ENCODE measurements around the gene DST. TPM values are rescaled to one million over a fixed set of nuclear protein-coding genes. Genes with fewer than 3 reads are reported as not detected.

DST gene
- total RNA-seq, 1 donor, result 573 TPM

DNA sequence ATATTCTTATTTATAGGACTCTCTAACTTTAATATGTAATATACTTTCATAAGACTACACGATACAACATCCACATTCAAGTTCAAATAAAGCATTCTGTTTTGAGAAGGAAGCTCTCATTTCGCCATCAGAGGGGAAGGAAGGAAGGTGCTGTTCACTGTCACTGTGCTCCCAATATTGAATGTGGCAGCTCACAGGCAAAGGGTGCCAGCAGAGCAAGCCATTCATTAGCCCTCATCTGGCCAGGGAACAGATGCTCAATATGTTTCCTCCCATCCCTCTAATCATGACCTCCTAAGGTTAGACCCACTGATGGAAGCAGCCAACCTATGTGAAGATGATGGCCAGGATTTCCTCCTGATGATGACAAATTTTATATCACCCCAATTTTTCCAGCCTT is 154.4 kb downstream of the DST start:
- H3K4me2 ChIP-seq (ENCODE audit: insufficient read depth, low read length), result no peak overlapping the region
- peaks cover 31% of the 10 kb centered on the region for H3K4me1 ChIP-seq (ENCODE audit: insufficient read depth, low read length)
- TF ChIP-seq CTCF (IDR thresholded peaks at IDR 0.05; ENCODE audit: extremely low read depth, low read depth, low read length), result no peak
- no peak overlapping the region for H3K4me3 ChIP-seq (ENCODE audit: insufficient read depth, low read length)
- H3K79me2 ChIP-seq (ENCODE audit: insufficient read depth, low read length), result no peaks in the 10 kb centered on the region
- H3K27ac ChIP-seq (ENCODE audit: low read depth, low read length), result no peak overlapping the region
- no peak for DNase-seq (ENCODE audit: insufficient read length, low spot score, missing footprints)
- H2AFZ ChIP-seq (ENCODE audit: low read length), result no peak overlapping the region
- H4K20me1 ChIP-seq (ENCODE audit: insufficient read depth, low read length), result peaks cover 3% of the 10 kb centered on the region
- no peaks in the 10 kb centered on the region for H3K27me3 ChIP-seq (ENCODE audit: insufficient read depth, low read length)
- H3K9me3 ChIP-seq (ENCODE audit: low read depth, low read length), result no peaks in the 10 kb centered on the region
- H3K36me3 ChIP-seq (ENCODE audit: insufficient read depth, low read length), result peaks cover 37% of the 10 kb centered on the region

GRCh38 chr6:56486681-56487080 is 156.0 kb downstream of the DST start:
- Histone ChIP-seq H3K27me3 (ENCODE audit: insufficient read depth, low read length) (no peaks in the 10 kb centered on the region), H3K36me3 (ENCODE audit: insufficient read depth, low read length) (peaks cover 37% of the 10 kb centered on the region)
- DNase-seq (ENCODE audit: insufficient read length, low spot score, missing footprints), result no peak

GRCh38 chr6:56484669-56485068 is 158.0 kb downstream of the DST start:
- Histone ChIP-seq H3K27me3 (ENCODE audit: insufficient read depth, low read length) (no peaks in the 10 kb centered on the region), H3K4me2 (ENCODE audit: insufficient read depth, low read length) (peak overlapping the region; percentile 4), H3K27ac (ENCODE audit: low read depth, low read length) (peak overlapping the region; percentile 32), H2AFZ (ENCODE audit: low read length) (no peak overlapping the region), H4K20me1 (ENCODE audit: insufficient read depth, low read length) (no peaks in the 10 kb centered on the region), H3K79me2 (ENCODE audit: insufficient read depth, low read length) (peaks cover under 1% of the 10 kb centered on the region), H3K9me3 (ENCODE audit: low read depth, low read length) (no peaks in the 10 kb centered on the region), H3K36me3 (ENCODE audit: insufficient read depth, low read length) (peaks cover 47% of the 10 kb centered on the region), H3K4me3 (ENCODE audit: insufficient read depth, low read length) (no peak overlapping the region), H3K4me1 (ENCODE audit: insufficient read depth, low read length) (peaks cover 12% of the 10 kb centered on the region)
- no peak for TF ChIP-seq CTCF (IDR thresholded peaks at IDR 0.05; ENCODE audit: extremely low read depth, low read depth, low read length)
- peak; percentile 85 for DNase-seq (ENCODE audit: insufficient read length, low spot score, missing footprints)

More at GRCh38 chr6:56486681-56487080, 156.0 kb downstream of the DST start:
- no peak overlapping the region for H3K4me3 ChIP-seq (ENCODE audit: insufficient read depth, low read length)
- H3K4me1 ChIP-seq (ENCODE audit: insufficient read depth, low read length), result peaks cover 23% of the 10 kb centered on the region
- no peak for TF ChIP-seq CTCF (IDR thresholded peaks at IDR 0.05; ENCODE audit: extremely low read depth, low read depth, low read length)
- no peaks in the 10 kb centered on the region for H3K79me2 ChIP-seq (ENCODE audit: insufficient read depth, low read length)
- no peak overlapping the region for H3K4me2 ChIP-seq (ENCODE audit: insufficient read depth, low read length)
- no peaks in the 10 kb centered on the region for H4K20me1 ChIP-seq (ENCODE audit: insufficient read depth, low read length)
- no peak overlapping the region for H2AFZ ChIP-seq (ENCODE audit: low read length)
- no peaks in the 10 kb centered on the region for H3K9me3 ChIP-seq (ENCODE audit: low read depth, low read length)
- no peak overlapping the region for H3K27ac ChIP-seq (ENCODE audit: low read depth, low read length)

DNA sequence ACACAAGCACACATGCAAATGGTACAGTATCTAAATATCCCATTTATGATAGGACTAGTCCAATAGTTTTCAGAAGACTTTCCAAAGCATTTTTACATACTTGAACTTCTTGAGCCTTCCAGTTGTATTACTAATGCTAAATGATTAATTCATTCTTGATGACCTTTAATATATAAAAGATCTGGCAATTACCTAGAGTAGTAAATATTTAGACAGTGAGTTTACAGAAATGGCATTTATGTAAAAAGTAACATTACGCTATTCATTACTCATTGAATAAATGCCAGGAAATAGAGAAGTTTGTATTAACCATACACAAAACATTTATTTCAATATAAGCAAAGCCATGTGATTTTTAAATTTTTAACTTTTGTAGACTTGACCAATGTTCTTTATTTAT is 158.8 kb downstream of the DST start:
- Histone ChIP-seq H3K9me3 (ENCODE audit: low read depth, low read length) (no peaks in the 10 kb centered on the region), H4K20me1 (ENCODE audit: insufficient read depth, low read length) (no peaks in the 10 kb centered on the region), H2AFZ (ENCODE audit: low read length) (no peak overlapping the region), H3K27ac (ENCODE audit: low read depth, low read length) (peak overlapping the region; percentile 32), H3K36me3 (ENCODE audit: insufficient read depth, low read length) (peaks cover 51% of the 10 kb centered on the region), H3K27me3 (ENCODE audit: insufficient read depth, low read length) (no peaks in the 10 kb centered on the region), H3K79me2 (ENCODE audit: insufficient read depth, low read length) (peaks cover 7% of the 10 kb centered on the region), H3K4me1 (ENCODE audit: insufficient read depth, low read length) (peaks cover 12% of the 10 kb centered on the region), H3K4me3 (ENCODE audit: insufficient read depth, low read length) (no peak overlapping the region), H3K4me2 (ENCODE audit: insufficient read depth, low read length) (peak overlapping the region; percentile 2)
- DNase-seq (ENCODE audit: insufficient read length, low spot score, missing footprints), result no peak
- no peak for TF ChIP-seq CTCF (IDR thresholded peaks at IDR 0.05; ENCODE audit: extremely low read depth, low read depth, low read length)
